ENCODE measurements around the gene CLCN7.
"Not testable (repeated sequence)": the region's sequence is repeated elsewhere in the genome, so short reads cannot be mapped to it uniquely, and the experiment has no call there.

- TF ChIP-seq, protein P1, sequence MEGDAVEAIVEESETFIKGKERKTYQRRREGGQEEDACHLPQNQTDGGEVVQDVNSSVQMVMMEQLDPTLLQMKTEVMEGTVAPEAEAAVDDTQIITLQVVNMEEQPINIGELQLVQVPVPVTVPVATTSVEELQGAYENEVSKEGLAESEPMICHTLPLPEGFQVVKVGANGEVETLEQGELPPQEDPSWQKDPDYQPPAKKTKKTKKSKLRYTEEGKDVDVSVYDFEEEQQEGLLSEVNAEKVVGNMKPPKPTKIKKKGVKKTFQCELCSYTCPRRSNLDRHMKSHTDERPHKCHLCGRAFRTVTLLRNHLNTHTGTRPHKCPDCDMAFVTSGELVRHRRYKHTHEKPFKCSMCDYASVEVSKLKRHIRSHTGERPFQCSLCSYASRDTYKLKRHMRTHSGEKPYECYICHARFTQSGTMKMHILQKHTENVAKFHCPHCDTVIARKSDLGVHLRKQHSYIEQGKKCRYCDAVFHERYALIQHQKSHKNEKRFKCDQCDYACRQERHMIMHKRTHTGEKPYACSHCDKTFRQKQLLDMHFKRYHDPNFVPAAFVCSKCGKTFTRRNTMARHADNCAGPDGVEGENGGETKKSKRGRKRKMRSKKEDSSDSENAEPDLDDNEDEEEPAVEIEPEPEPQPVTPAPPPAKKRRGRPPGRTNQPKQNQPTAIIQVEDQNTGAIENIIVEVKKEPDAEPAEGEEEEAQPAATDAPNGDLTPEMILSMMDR (IDR thresholded peaks at IDR 0.05) = not testable (repeated sequence)
- TF ChIP-seq POLR2A (IDR thresholded peaks at IDR 0.05) = not testable (repeated sequence)
Measured at GRCh38 chr16:1478937-1479336, 4.1 kb upstream of the CLCN7 start.

All from heart left ventricle (tissue), 13 donors.